BJ (cell line): ENCODE results near the gene SYNE1. TPM values are rescaled to one million over a fixed set of nuclear protein-coding genes. Genes with fewer than 3 reads are reported as not detected.

Experiments
- CTCF ChIA-PET: fragments of 350-600 bp; formaldehyde crosslinking; extraction: SDS; loops from one replicate; lab custom pipeline; 2021; ENCODE audit warnings: antibody characterized with exemption, inconsistent platforms; lab: Yijun Ruan, JAX
- POLR2A ChIA-PET: fragments of 300-600 bp; sonication (Branson Sonifier 250); formaldehyde crosslinking; extraction: SDS; loops from one replicate; lab custom pipeline; 2021; ENCODE audit warnings: antibody characterized with exemption; lab: Charles Lee
- DNase-seq: peaks from one replicate; pipeline ENCODE4 v3.0.0-alpha.2; 2011; ENCODE audit warnings: low read depth
- H3K27me3 ChIP-seq: 2 replicates; pipeline ENCODE4 v1.6.0; 2011; ENCODE audit warnings: low read length; ENCODE audit not compliant: control insufficient read depth, insufficient read depth
- H3K36me3 ChIP-seq: 2 replicates; pipeline ENCODE4 v1.5.1; 2011; ENCODE audit warnings: low read length; ENCODE audit not compliant: control insufficient read depth, insufficient read depth
- H3K4me3 ChIP-seq: 2 replicates; pipeline ENCODE4 v1.5.1; 2011; ENCODE audit warnings: low read depth, mild to moderate bottlenecking, control low read depth, low read length
- polyA plus RNA-seq: library from polyadenylated mRNA; depleted of rRNA; stranded (reverse); fragments of >200 nt; gene quantifications from 2 replicates; pipeline ENCODE4 v1.2.3, GENCODE V29; 2011
- TF ChIP-seq, protein P1 (sequence below): IDR thresholded peaks from 2 replicates; pipeline ENCODE4 v1.5.1; 2011; ENCODE audit warnings: low read depth, mild to moderate bottlenecking, control low read depth, inconsistent platforms, low read length, moderate library complexity; ENCODE audit not compliant: insufficient read depth

Gene SYNE1
- polyA plus RNA-seq, 1 experiment = 44.2 TPM

DNA sequence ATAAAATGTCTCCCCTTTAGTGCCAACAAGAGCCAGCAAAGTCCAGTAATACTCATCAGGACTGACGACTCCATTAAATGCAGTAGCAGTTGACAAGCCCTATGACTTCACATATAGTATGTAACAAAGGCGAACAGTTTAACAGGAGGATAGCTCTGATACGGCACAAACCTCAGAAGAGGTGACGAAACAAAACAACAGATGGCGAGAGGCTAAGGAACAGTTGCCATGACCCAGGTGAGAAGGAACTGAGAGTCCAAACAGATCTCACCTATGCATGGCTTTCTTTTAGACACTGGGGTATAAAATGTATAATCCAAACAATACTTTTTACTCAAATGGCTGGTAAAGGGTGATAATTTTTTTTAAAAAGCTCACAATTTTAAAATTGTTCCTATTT lies 37.1 kb downstream of the SYNE1 start:
- CTCF ChIA-PET = no interaction called here
- no peak for DNase-seq
- Histone ChIP-seq H3K27me3 (no peaks in the 10 kb centered on the region), H3K4me3 (no peak overlapping the region), H3K36me3 (no peaks in the 10 kb centered on the region)
- POLR2A ChIA-PET = no interaction called here
- TF ChIP-seq, protein P1, sequence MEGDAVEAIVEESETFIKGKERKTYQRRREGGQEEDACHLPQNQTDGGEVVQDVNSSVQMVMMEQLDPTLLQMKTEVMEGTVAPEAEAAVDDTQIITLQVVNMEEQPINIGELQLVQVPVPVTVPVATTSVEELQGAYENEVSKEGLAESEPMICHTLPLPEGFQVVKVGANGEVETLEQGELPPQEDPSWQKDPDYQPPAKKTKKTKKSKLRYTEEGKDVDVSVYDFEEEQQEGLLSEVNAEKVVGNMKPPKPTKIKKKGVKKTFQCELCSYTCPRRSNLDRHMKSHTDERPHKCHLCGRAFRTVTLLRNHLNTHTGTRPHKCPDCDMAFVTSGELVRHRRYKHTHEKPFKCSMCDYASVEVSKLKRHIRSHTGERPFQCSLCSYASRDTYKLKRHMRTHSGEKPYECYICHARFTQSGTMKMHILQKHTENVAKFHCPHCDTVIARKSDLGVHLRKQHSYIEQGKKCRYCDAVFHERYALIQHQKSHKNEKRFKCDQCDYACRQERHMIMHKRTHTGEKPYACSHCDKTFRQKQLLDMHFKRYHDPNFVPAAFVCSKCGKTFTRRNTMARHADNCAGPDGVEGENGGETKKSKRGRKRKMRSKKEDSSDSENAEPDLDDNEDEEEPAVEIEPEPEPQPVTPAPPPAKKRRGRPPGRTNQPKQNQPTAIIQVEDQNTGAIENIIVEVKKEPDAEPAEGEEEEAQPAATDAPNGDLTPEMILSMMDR = no peak

- POLR2A ChIA-PET = no interaction called here
- Histone ChIP-seq H3K36me3 (no peaks in the 10 kb centered on the region), H3K27me3 (no peaks in the 10 kb centered on the region), H3K4me3 (no peak overlapping the region)
- TF ChIP-seq, protein P1 = no peak
- CTCF ChIA-PET = interaction anchor here (1.3 kb wide), 1 partner anchor 18 kb away, joined by 4 read pairs; no protein-coding TSS in a partner anchor
- no peak for DNase-seq
These were observed 38.1 kb downstream of the SYNE1 start for GRCh38 chr6:152598901-152599537.

- DNase-seq = no peak
- ChIA-PET POLR2A (no interaction called here), CTCF (interaction anchor here (0.9 to 1.3 kb wide), 4 partner anchors 11 to 46 kb away, joined by 3 to 5 read pairs (median 4); no protein-coding TSS in a partner anchor)
These were observed 38.7 kb downstream of the SYNE1 start for GRCh38 chr6:152598421-152598820.

DNA sequence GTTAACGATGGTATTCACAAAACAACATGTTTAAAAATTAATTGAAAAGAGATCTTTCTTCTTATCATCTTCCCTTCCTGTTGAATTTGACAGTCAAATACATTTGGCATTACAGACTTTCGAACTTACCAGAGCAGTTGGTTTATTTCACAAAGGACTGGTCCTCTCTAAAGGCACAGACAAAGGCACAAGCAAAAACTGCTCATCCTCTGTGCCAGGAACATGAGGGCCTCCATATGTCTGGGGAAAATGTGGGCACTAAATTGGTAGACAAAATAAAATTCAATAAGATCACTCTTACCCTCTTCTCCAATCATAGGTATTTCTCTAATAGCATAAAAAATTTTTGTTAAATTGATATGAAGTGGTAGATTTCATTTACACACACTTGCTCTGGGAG lies 40.4 kb downstream of the SYNE1 start:
- Histone ChIP-seq H3K36me3 (no peaks in the 10 kb centered on the region), H3K4me3 (no peak overlapping the region), H3K27me3 (no peaks in the 10 kb centered on the region)
- ChIA-PET POLR2A (no interaction called here), CTCF (interaction anchor here (1.1 to 2.2 kb wide), 3 partner anchors 9 to 26 kb away, joined by 6 to 12 read pairs (median 6); no protein-coding TSS in a partner anchor)
- TF ChIP-seq, protein P1 = no peak
- DNase-seq = no peak

More at GRCh38 chr6:152598421-152598820, 38.7 kb downstream of the SYNE1 start:
- Histone ChIP-seq H3K4me3 (no peak overlapping the region), H3K36me3 (no peaks in the 10 kb centered on the region), H3K27me3 (no peaks in the 10 kb centered on the region)
- TF ChIP-seq, protein P1 = no peak

GRCh38 chr6:152595499-152595898 lies 41.7 kb downstream of the SYNE1 start:
- POLR2A ChIA-PET = no interaction called here

More at GRCh38 chr6:152595499-152595898, 41.7 kb downstream of the SYNE1 start:
- TF ChIP-seq, protein P1 = peak; percentile 60
- Histone ChIP-seq H3K4me3 (no peak overlapping the region), H3K27me3 (no peaks in the 10 kb centered on the region), H3K36me3 (no peaks in the 10 kb centered on the region)
- CTCF ChIA-PET = interaction anchor here (0.7 to 2.2 kb wide), 10 partner anchors 9 to 43 kb away, joined by 3 to 12 read pairs (median 4); no protein-coding TSS in a partner anchor
- DNase-seq = no peak
